ENCODE measurements around the gene SMIM29.
"Not testable (repeated sequence)": the region's sequence is repeated elsewhere in the genome, so short reads cannot be mapped to it uniquely, and the experiment has no call there.

GRCh38 chr6:34263484-34263883 is 14.7 kb upstream of the SMIM29 start:
- not testable (repeated sequence) for TF ChIP-seq CTCF, POLR2A (IDR thresholded peaks at IDR 0.05)

Measured in esophagus squamous epithelium (tissue), 4 donors.